ENCODE data around the gene KDM8.

DNA sequence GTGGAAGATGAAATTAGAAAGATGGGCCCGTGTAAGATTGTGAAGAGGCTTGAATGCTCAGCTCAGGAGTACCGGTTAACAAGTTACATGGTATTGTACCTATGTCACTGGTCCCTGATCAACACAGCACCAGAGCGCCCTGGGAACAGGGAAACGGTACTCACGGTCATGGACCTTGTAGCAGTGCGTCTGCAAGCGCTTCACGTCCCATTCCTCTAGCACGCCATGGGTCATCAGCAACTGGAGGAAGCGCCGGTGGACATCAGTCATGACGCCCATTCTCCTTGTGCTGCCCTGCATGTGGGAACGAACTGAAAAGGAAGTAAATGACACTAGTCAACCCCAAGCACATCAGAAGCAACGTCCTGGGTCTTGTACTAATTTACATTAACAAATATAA is 53.9 kb downstream of the KDM8 start:
- TF ChIP-seq, protein P1, sequence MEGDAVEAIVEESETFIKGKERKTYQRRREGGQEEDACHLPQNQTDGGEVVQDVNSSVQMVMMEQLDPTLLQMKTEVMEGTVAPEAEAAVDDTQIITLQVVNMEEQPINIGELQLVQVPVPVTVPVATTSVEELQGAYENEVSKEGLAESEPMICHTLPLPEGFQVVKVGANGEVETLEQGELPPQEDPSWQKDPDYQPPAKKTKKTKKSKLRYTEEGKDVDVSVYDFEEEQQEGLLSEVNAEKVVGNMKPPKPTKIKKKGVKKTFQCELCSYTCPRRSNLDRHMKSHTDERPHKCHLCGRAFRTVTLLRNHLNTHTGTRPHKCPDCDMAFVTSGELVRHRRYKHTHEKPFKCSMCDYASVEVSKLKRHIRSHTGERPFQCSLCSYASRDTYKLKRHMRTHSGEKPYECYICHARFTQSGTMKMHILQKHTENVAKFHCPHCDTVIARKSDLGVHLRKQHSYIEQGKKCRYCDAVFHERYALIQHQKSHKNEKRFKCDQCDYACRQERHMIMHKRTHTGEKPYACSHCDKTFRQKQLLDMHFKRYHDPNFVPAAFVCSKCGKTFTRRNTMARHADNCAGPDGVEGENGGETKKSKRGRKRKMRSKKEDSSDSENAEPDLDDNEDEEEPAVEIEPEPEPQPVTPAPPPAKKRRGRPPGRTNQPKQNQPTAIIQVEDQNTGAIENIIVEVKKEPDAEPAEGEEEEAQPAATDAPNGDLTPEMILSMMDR (conservative IDR thresholded peaks at IDR 0.05), result no peak
- TF ChIP-seq EZH2 (IDR thresholded peaks at IDR 0.05; ENCODE audit: low read depth), result no peak

Data from PC-9 (cell line).